GM12892 (cell line): Measurements from ENCODE around the gene APOBEC4.

ENCODE experiments used
- POLR2A ChIP-seq: IDR thresholded peaks from 2 replicates; pipeline ENCODE4 v1.6.1; 2011; ENCODE audit warnings: low read depth, low read length, control low read depth
- POLR2AphosphoS5 ChIP-seq: IDR thresholded peaks from 2 replicates; pipeline ENCODE4 v1.6.1; 2011; ENCODE audit warnings: low read depth, low read length, control low read depth
- TAF1 ChIP-seq: IDR thresholded peaks from 2 replicates; pipeline ENCODE4 v1.6.1; 2011; ENCODE audit warnings: low read depth, mild to moderate bottlenecking, control low read depth, low read length, borderline replicate concordance

DNA sequence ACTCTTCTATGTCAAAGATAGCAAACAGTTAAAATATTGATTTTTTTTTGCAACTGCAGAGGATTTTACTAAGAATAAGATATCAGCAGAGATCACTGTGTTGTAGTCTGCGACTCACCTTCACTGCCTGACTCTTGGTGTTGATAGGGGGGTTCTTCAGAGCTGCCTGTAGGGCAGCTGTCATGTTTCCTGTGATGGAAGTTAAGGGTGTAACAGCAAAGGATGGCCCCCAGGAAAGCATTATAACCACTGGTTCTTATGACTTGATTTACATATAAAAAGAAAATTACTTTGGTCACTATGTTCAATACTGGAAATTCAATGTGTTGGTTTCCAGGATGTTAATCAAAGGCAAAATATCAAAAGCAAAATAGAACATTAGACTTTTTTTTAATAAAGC lies 20.2 kb downstream of the APOBEC4 start:
- TF ChIP-seq POLR2A: no peak
- no peak for TF ChIP-seq POLR2AphosphoS5
- TF ChIP-seq TAF1: no peak
